Measurements from ENCODE around the gene NLN. TPM values are rescaled to one million over a fixed set of nuclear protein-coding genes. Genes with fewer than 3 reads are reported as not detected.

Gene NLN
- total and polyA plus RNA-seq, 2 of the 13 experiments (the other 11 are each of a cell fraction or from before 2014, with no cell fraction given): 11.9 to 36.7 TPM

DNA sequence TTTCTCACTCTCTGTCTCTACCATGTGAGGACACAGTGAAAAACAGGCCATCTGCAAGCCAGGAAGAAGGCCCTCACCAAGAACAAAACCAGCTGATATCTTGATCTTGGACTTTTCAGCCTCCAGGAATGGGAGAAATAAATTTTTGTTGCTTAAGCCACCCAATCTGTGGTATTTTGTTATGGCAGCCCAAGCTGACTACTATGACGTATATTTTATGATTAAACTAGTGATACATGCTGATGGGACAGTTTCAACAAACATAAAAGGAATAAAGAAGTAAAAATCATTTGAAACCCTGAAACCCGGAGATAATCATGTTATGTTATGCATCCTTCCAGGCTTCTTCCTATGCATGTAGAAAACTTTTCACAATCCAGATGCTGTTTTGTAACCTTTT, 132.9 kb downstream of the NLN start:
- H3K79me2 ChIP-seq (ENCODE audit: insufficient read depth, low read length): no peaks in the 10 kb centered on the region
- 72% methylated on average over 2 of the region's 2 CpGs for WGBS (ENCODE audit: low lambda C conversion rate)
- H3K4me3 ChIP-seq (replicated peaks in 1 of 3; ENCODE audit: insufficient read depth in 1 of 3, low read depth in 2 of 3, low read length in 3 of 3): no peak overlapping the region
- no peaks in the 10 kb centered on the region for H3K9me3 ChIP-seq (ENCODE audit: low read length)
- no peak for TF ChIP-seq EP300 (IDR thresholded peaks at IDR 0.05; ENCODE audit: low read depth in 2 of 2, low read length in 2 of 2)
- no peak for TF ChIP-seq EP300 (CRISPR knock-in tag; IDR thresholded peaks at IDR 0.05; ENCODE audit: borderline replicate concordance)
- TF ChIP-seq JUNB (CRISPR knock-in tag; IDR thresholded peaks at IDR 0.05; ENCODE audit: borderline replicate concordance): no peak
- TF ChIP-seq ZNF17 (CRISPR knock-in tag; IDR thresholded peaks at IDR 0.05): no peak
- TF ChIP-seq, protein P1, sequence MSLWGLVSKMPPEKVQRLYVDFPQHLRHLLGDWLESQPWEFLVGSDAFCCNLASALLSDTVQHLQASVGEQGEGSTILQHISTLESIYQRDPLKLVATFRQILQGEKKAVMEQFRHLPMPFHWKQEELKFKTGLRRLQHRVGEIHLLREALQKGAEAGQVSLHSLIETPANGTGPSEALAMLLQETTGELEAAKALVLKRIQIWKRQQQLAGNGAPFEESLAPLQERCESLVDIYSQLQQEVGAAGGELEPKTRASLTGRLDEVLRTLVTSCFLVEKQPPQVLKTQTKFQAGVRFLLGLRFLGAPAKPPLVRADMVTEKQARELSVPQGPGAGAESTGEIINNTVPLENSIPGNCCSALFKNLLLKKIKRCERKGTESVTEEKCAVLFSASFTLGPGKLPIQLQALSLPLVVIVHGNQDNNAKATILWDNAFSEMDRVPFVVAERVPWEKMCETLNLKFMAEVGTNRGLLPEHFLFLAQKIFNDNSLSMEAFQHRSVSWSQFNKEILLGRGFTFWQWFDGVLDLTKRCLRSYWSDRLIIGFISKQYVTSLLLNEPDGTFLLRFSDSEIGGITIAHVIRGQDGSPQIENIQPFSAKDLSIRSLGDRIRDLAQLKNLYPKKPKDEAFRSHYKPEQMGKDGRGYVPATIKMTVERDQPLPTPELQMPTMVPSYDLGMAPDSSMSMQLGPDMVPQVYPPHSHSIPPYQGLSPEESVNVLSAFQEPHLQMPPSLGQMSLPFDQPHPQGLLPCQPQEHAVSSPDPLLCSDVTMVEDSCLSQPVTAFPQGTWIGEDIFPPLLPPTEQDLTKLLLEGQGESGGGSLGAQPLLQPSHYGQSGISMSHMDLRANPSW (CRISPR knock-in tag; IDR thresholded peaks at IDR 0.05; ENCODE audit: borderline replicate concordance): no peak
- no peak for TF ChIP-seq SMAD3 (CRISPR knock-in tag; IDR thresholded peaks at IDR 0.05)
- TF ChIP-seq ZNF562 (CRISPR knock-in tag; IDR thresholded peaks at IDR 0.05; ENCODE audit: borderline replicate concordance): no peak
- TF ChIP-seq ZNF629 (CRISPR knock-in tag; conservative IDR thresholded peaks at IDR 0.05): no peak
- TF ChIP-seq EED (CRISPR knock-in tag; IDR thresholded peaks at IDR 0.05): no peak
- TF ChIP-seq ZFP36L1 (CRISPR knock-in tag; IDR thresholded peaks at IDR 0.05): no peak
- TF ChIP-seq TCF12 (IDR thresholded peaks at IDR 0.05): no peak
- TF ChIP-seq TCF12 (CRISPR knock-in tag; IDR thresholded peaks at IDR 0.05): no peak
- TF ChIP-seq HOXA7 (CRISPR knock-in tag; IDR thresholded peaks at IDR 0.05): no peak
- TF ChIP-seq IRX3 (CRISPR knock-in tag; IDR thresholded peaks at IDR 0.05; ENCODE audit: borderline replicate concordance, low read depth): no peak
- TF ChIP-seq, protein P2, sequence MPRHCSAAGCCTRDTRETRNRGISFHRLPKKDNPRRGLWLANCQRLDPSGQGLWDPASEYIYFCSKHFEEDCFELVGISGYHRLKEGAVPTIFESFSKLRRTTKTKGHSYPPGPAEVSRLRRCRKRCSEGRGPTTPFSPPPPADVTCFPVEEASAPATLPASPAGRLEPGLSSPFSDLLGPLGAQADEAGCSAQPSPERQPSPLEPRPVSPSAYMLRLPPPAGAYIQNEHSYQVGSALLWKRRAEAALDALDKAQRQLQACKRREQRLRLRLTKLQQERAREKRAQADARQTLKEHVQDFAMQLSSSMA (CRISPR knock-in tag; IDR thresholded peaks at IDR 0.05): no peak
- no peak for TF ChIP-seq ZFAT (CRISPR knock-in tag; conservative IDR thresholded peaks at IDR 0.05)
- ATAC-seq (no peak), DNase-seq (ENCODE audit: low spot score) (no peak), FAIRE-seq (no peak)
- no peaks in the 10 kb centered on the region for H4K20me1 ChIP-seq (ENCODE audit: insufficient read depth, low read length)
- H3K27me3 ChIP-seq (ENCODE audit: control insufficient read depth in 1 of 2, insufficient read depth in 2 of 2, low read length in 2 of 2): peaks cover 0 to 1% of the 10 kb centered on the region in 2 experiments; a peak in 1 of 5 replicates
- H3K4me1 ChIP-seq (ENCODE audit: insufficient read depth, low read length): peaks cover 23% of the 10 kb centered on the region
- in situ Hi-C loops (cut with HindIII; ENCODE audit: extremely low pct_ligation_motif_present, low pct_unique_long_range_greater_than_20kb): no loop called here
- BruUV-seq (replicated peaks): no TSS peak
- no peak overlapping the region for H3K4me2 ChIP-seq (ENCODE audit: low read depth, low read length)
- intact Hi-C loops (cut with micrococcal nuclease; ENCODE audit: unreplicated experiment): no loop called here
- H3K27ac ChIP-seq (ENCODE audit: extremely low read length, insufficient read depth, low read length): no peak overlapping the region
- POLR2A ChIA-PET: no interaction called here
- CTCF ChIA-PET (ENCODE audit: low intra/inter-chr PET ratio, low total read pairs): no interaction called here
- H3K9ac ChIP-seq (ENCODE audit: insufficient read depth, low read depth, low read length): no peak overlapping the region
- no peak overlapping the region for H2AFZ ChIP-seq (ENCODE audit: low read length)
- no peaks in the 10 kb centered on the region for H3K36me3 ChIP-seq (replicated peaks in 1 of 2; ENCODE audit: control insufficient read depth in 1 of 2, insufficient read depth in 2 of 2, low read length in 2 of 2)

All from HepG2 (cell line).